Left cardiac atrium (tissue), 4 donors: ENCODE measurements around the gene LRRC61. TPM values are rescaled to one million over a fixed set of nuclear protein-coding genes. Genes with fewer than 3 reads are reported as not detected.
"Not testable (repeated sequence)": the region's sequence is repeated elsewhere in the genome, so short reads cannot be mapped to it uniquely, and the experiment has no call there.

ENCODE experiments used
- ATAC-seq, 2 donors: fragments of 200-7000 bp; cut with Tn5 transposase; one replicate each; pipeline ENCODE4 v1.9.1; 2020; ENCODE audit warnings: mild to moderate bottlenecking in 2 of 2, moderate library complexity in 2 of 2
- DNase-seq: peaks from one replicate; pipeline ENCODE4 v3.0.0-alpha.2; 2020
- intact Hi-C, 2 donors: fragments of 100-400 bp; cut with DNase I; formaldehyde crosslinking; loops; one replicate each; pipeline versions ENCODE4 v1.14.1 to v1.15.1; 2022 to 2023
- long read RNA-seq: library from polyadenylated mRNA; unstranded; transcript quantifications from one replicate; pipeline ENCODE4 v2.0.0, GENCODE V29; 2021
- total RNA-seq, 2 donors: library from RNA; stranded (reverse); fragmentation: NEBNext Ultra II Directional; extraction: Animal tissue kit (Norgen Biotek cat#: 25700); gene quantifications; one replicate each; pipeline ENCODE4 v1.2.1, GENCODE V29; 2021
- donor health status: DM: no; HTN: yes; CAD: no.
- donor health status: DM: no; HTN: yes; CAD: no; lungs with severe emphysema.
- donor health status: DM: yes; HTN: yes; CAD: no.
- donor health status: Dilated cardiomyopathy.

Gene LRRC61, protein sequence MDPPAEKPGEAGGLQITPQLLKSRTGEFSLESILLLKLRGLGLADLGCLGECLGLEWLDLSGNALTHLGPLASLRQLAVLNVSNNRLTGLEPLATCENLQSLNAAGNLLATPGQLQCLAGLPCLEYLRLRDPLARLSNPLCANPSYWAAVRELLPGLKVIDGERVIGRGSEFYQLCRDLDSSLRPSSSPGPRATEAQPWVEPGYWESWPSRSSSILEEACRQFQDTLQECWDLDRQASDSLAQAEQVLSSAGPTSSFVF
- 1 to 10 TPM; 4.3 to 5.7 TPM for total RNA-seq
- long read RNA-seq, partial matches to known transcripts, result 0 of 4 reads
- long read RNA-seq, other reads (novel, unspliced or antisense), result 0 of 4 reads

DNA sequence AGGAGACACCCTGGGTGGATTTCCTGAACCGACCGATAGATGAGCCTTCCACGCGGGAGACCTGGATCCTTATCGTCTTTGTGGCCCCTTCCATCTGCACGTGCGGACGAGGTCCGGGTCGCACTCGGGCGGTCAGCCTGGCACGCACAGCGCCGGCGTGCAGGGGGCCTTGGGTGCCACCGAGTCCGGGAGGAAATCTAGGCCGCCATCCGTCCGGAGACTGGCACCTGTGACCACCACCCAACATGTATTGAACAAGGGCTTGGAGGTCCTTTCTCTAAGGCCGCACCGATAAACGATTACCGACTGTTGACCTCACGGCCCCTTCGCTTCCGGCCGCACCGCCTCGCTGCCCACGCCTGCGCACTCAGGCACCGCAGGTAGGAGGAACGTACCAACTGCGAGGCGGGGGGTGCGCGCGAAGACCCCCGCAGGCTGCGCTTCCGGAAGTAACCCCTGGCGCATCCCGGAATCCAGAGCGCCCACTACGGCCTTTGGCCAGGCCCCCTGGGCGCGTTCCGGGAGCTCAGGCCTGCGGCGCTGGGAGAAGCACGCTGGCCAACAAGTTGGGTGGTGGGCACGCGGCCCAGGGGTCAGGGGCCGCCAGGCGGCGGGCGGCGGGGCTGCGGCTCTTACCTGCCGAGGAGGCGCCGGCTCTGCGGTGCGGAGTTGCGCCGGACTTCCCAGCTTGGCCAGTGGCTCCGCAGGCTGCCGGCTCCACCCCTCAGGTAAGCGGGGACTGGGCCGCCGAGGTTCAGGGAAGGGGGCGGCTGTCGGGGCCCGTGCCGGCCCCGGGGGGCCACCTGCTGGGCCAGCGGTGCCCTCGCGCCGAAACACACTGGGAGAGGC lies at the start of gene LRRC61, which contains the start of gene ACTR3C:
Gene LRRC61, plus strand, starts transcription at position 523 of the 849 bp plus-strand sequence. CDS start 13,507 bp downstream, outside the sequence.
Gene ACTR3C, minus strand, starts transcription at position 713 of the 849 bp plus-strand sequence. CDS start 28,249 bp downstream, outside the sequence.
- intact Hi-C loops, result no loop called here
- ATAC-seq, result peak; percentile 64 to 87
- DNase-seq, result peak; percentile 50

DNA sequence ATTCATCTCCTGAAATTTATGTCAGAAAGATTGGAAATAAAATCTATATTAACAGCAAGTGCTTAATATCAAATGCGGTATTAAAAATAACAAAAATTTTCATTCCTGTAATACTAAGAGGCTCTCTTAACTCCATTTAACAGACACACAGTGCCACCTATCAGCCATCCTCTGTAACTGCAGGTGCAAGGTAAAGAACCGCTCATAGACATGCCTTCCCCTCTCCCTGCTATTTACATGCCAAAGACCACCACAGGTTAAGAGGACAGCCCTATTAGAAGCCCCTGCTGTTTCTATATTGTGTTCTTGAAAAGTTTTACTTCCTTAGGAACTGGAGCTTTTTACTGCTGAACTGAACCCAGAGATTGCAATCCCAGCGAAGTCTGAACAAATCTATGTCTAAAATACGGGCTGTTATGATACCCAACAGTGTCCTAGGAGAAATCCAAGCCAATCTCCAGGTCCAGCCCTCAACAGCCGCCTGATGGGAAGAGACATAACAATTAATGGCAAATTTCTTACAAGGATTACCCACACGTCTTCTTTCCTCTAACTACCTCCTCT lies 46.9 kb upstream of the LRRC61 start:
- intact Hi-C loops, DNase-seq: not testable (repeated sequence)
- peak; percentile 55 to 63 for ATAC-seq

DNA sequence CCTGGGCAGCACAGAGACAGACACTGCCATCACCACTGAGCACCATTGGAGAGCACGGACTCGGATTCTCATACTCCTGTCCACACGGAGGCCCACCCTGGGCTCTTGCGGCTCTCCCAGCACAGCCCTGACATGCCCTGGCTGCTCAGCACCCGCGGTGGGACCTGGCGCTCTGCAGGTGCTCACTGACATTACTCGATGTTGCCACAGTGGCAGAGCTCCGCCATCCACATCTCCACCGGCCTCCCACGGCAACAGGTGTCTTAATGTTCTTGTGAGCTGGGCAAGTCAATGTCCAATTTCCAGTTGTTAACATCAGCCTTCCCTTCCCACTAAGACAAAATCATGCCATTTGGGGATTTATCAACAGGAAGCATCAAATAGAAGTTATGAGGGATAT lies 44.8 kb upstream of the LRRC61 start:
- not testable (repeated sequence) for ATAC-seq

DNA sequence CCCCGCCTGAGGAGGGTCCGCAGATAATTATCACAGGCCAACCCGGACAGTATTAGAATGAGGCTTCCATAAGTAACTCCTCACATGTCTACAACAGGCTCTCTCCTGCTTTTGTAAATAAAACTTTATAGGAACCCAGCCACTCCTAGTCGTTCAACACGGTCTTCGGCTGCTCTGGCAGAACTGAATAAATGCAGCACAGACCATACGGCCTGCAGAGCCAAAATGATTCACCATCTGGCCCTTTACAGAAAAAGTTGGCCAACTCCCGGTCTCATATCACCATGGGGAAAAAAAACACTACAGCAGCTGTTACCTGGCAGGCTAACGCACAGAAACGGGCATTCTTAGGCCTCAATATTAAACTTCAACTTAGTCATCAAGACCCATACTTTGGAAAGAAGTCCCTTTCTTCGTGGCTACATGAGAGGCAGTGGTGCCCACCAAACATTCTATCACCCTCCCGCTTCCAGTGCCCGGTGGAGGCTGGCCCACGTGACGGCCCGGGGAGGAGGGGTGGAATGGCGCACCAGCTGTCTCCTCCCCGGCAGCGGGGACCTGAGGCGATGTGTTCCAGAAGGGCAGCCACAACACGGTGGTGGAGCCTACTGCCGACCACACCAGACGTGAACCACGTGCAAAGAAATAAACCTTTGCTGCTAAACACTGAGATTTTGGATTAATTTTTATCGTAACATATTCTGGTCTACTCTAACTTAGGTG lies 41.3 kb upstream of the LRRC61 start:
- intact Hi-C loops, DNase-seq, ATAC-seq: not testable (repeated sequence)

More for the DNA sequence above, 44.8 kb upstream of the LRRC61 start:
- DNase-seq, intact Hi-C loops: not testable (repeated sequence)

DNA sequence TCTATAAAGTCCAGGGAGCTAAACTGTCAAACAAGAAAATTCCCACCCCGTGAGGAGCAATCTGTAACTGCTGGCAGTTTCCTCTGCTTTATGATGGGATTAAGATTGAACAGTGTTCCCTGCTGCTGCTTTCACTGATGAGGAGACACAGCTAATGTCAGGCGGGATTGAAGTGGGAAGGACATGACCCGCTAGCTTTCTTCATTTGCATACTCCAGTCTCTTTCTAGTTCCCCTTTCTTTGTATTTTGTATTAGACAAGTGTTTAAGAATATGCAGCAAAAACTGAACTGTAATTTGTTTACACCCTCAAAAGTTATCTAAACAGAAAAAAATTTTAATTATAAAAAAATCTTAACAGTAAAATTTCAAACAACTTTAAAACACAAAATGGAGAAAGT lies 40.0 kb upstream of the LRRC61 start:
- intact Hi-C loops, DNase-seq, ATAC-seq: not testable (repeated sequence)

DNA sequence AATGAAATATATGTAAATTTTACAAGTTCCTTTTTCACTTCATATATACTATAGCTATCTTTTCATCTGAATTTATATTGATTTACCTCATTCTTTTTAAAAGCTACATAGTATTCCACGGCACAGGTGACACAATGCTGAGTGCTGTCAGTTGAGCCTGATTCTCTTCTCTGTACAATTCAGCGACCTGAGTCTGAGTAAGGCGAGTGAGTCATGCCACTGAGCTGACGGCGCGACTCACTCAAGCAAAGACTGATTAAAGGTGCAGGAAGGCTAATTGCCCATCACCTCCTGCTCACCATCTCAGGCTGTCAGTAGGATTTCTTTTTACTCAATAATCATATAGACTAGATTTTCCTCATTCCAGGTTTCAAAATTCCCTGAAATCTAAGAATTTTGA lies 39.5 kb upstream of the LRRC61 start:
- ATAC-seq, intact Hi-C loops: not testable (repeated sequence)

DNA sequence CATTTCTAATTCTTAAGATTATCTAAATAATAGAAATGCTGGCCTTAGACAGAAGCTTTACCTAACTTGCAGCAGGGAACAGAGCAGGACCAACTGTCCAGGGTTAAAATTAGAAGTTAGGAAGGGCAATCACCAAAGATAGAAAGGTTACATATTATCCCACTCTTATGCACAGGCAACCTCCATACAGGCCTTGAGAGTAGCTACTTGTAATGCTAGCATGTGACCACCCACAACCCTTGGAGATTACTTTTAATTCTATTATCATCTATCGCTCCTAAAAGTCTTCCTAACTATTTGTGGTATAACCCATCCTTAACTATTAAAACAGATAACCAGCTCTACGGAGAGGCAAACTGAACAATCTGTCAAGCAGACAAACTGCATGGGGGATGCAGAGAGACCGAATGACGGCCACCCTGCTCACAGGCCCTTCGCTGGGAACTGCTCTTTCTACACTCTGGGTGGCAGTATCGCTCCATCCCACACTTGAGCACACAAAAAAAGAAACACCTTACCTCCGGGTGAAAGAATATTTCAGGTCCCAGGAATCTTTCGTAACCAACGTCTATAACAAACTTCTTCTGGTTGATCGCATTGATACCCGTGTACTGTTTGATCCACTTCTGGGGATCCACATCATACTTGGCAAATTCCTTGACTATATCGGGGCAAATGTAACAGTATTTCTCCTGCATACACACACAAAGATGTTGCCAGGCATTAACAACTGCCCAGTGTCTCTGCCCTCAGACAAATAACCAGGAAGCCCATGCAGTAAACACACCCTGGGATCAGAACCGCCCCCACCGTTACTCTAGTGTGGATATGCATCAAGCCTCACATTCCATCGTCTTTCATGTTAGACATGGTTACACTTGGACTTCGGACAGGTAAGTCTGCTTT lies 37.1 kb upstream of the LRRC61 start:
- peak; percentile 87 to 97 for ATAC-seq
- intact Hi-C loops, DNase-seq: not testable (repeated sequence)

More for the DNA sequence above, 39.5 kb upstream of the LRRC61 start:
- DNase-seq, result not testable (repeated sequence)

DNA sequence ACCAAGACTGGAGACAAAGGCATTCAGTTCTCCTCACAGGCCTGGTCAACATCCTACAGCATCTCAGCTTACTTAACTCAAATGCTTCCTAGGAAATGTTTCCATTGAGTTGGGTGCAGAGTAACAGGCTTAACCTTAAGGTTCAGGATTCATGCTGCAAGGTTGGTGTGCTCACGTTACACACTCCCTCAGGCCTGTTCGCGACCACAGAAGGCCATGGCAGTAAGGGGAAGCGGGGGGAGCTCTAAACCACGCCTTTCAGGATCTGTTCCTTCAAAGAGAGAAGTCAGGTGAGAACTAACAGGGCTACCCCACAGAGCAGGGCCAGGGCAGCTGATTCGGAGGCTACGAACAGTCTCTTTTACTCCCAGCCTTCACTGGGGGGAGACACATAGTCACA lies 35.3 kb upstream of the LRRC61 start:
- intact Hi-C loops, DNase-seq, ATAC-seq: not testable (repeated sequence)

DNA sequence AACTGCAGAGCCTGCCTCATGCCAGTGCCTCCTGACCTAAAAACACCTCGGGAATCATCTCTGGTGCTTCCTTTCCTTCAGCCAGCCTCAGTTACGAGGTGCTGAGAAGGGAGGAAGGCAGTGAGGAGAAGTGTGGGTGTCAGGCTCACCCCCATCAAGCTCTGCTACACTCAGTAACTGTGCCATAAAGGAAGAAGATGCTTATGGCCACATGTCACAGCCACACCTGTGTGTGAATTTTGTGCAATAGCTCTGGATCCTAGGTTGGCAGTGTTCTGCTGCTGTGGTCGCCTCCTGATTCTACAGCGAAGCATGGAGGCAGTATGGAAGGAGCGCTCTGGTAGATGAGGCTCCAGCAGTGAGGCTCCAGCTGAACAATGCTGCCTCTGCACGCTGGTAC lies 34.3 kb upstream of the LRRC61 start:
- DNase-seq, ATAC-seq, intact Hi-C loops: not testable (repeated sequence)

DNA sequence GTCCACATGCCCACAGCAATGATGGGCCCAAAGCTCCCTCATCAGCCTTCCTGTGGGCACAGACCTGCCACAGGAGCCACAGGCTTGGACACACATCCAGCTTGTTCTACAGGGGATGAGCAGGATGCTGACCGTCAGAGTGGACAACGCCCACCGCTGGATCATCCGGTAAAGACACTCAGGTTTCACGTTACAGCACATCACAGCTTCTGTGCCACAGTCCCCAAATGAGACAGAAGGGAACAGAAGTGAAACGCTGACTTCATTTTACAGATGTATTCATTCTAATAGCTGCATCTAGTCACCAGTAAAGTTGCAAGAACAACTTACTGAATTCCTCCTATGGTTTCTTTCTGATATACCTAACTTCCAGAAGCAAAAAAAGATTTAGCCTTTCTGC lies 32.8 kb upstream of the LRRC61 start:
- DNase-seq, intact Hi-C loops, ATAC-seq: not testable (repeated sequence)

DNA sequence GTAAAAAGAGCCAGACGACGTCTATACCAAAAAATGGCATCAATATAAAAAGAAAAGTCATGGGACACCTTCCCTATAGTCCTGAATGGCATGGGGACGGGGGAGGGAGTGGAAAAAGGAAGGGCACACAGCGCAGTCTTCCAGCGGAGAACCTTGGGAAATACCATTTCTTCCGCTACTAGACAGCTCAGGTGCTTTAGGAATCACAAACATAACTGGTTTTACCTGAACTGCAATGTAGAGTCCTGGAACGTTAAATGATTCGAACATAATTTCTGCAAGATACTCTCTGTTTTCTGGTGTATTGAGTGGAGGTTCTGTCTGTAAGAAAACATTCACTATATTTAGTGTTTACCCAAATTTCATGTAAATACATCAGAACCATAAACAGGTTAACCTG lies 28.1 kb upstream of the LRRC61 start:
- intact Hi-C loops, DNase-seq, ATAC-seq: not testable (repeated sequence)

DNA sequence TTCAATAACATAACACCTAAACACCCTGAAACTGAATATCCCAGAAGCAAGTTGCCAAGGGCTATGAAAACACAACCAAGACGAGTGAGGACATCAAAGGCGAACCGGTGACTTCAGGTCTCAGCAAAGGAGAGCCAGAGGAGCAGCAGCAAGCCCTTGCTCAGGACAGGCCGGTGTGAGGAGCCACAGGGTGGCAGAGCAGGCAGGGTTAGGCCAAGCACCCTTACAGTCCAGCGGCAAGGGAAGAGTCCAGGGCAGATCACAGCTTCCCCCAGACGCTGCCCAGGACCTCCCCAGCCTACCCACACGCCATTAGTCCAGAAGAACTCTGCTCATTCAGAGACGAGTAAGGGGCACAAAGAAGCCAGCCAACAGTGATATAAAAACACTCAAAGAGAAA lies 27.5 kb upstream of the LRRC61 start:
- peak; percentile 47 to 81 for ATAC-seq
- intact Hi-C loops, DNase-seq: not testable (repeated sequence)

DNA sequence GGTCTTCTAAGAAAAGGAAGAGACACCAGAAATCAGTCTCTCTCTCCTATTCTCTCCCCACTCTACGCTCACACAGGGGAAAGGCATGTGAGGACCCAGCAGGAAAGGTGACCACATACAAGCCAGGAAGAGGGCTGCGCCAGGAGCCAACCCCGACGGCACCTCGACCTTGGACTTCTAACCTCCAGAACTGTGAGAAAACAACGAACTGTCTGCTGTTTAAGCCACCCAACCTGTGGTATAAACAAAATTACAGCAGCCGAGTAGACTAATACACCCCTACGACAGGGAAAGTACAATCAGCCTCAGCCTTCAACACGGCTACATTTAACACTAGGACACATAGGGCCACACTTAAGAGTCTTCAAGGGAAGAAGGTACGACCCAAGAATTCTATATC lies 26.4 kb upstream of the LRRC61 start:
- ATAC-seq, intact Hi-C loops, DNase-seq: not testable (repeated sequence)

DNA sequence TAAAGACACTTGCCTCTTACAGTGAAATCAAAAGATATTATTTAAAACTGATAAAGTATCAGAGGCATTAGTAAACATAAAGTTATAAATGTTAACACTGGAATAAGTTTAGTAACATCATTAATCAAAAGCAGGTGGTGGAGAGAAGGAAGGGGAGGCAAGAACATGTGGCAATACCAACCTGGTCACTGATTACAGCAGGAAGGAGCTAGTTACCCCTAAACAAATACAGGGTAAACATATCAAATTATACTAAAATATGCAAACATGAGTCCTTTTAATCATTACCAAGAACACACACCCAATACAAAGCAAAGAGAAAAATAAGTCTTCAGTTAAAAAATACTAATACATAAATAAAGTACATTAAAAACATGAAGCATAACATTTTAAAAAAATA lies 25.2 kb upstream of the LRRC61 start:
- ATAC-seq, intact Hi-C loops, DNase-seq: not testable (repeated sequence)

DNA sequence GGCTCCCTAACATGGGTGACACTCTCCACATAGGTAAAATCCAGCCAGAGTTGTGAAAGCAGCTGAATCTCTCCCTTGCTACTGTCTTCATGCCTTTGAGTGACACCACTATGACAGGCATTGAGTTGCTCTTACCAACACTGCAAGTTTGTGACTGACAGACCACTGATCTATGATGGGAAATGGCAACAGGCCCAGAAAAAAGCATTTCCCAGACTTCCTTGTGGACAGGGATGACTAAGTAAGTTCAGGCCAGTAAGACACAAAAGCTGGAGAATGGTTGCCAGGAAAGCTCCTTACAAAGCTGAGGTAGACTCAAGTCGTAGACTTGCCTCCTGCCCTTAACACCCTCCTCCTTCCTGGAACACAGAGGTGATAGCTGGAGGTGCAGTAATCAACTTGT lies 20.2 kb upstream of the LRRC61 start:
- ATAC-seq, result peak; percentile 34 to 82
- intact Hi-C loops, DNase-seq: not testable (repeated sequence)

DNA sequence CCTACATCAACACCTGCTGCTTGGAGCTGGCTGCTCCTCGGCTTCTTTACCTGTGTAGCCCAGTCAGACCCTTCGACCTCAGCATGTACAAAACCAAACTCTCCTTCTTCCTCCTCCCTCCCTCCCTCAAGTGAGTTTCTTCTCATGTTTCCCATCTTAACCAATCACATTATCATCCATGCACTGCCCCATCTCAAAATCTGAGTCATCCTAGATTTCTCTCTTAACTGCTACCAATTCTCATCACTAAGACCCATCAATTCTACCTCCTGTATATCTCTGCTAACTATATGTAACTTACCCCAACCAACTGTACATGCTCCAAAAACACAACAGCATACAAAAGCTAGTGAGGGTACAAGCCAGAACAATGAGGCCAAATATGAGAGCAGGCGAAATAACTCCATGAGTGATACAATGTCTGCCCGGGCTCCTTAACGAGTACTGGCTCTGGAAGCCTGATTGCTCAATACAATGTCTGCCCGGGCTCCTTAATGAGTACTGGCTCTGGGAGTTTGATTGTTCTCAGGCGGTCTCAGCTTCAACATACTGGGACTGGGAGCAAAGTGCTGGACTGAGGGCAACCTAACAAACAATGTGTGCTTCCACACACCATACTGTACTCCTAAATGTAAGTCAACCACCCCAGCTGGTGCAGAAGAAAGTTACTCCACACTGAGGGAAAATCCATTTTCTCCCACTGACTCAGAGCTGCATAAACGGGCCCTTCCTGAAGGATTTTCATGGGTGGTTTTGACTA lies 18.5 kb upstream of the LRRC61 start:
- DNase-seq, intact Hi-C loops: not testable (repeated sequence)
- ATAC-seq, result peak in 1 of 2 donors; percentile 71
